Mesendoderm (in vitro differentiated cells): ENCODE measurements around the gene TFG.
"Not testable (repeated sequence)": the region's sequence is repeated elsewhere in the genome, so short reads cannot be mapped to it uniquely, and the experiment has no call there.

Experiments used
- DNase-seq: peaks from one replicate; pipeline ENCODE4 v3.0.0; 2013
- H2AK5ac ChIP-seq: 2 replicates; pipeline ENCODE4 v1.6.1; 2013; ENCODE audit warnings: low read length, inconsistent platforms
- H2BK120ac ChIP-seq: 2 replicates; pipeline ENCODE4 v1.6.1; 2013; ENCODE audit warnings: low read depth, mild to moderate bottlenecking, low read length, moderate library complexity, mixed read lengths
- H2BK15ac ChIP-seq: replicated peaks from 2 replicates; pipeline ENCODE4 v1.6.1; 2013; ENCODE audit warnings: low read depth, mild to moderate bottlenecking, moderate library complexity
- H2BK5ac ChIP-seq: 2 replicates; pipeline ENCODE4 v1.6.1; 2013; ENCODE audit warnings: low read length, inconsistent platforms
- H3K18ac ChIP-seq: 2 replicates; pipeline ENCODE4 v1.6.1; 2013; ENCODE audit warnings: mild to moderate bottlenecking, low read length, mixed read lengths
- H3K23ac ChIP-seq: one replicate; pipeline ENCODE4 v1.6.1; 2013; ENCODE audit warnings: low read length
- H3K27ac ChIP-seq: 2 replicates; pipeline ENCODE4 v1.5.1; 2013; ENCODE audit warnings: low read depth, mild to moderate bottlenecking, inconsistent platforms, low read length, moderate library complexity
- H3K27me3 ChIP-seq: 2 replicates; pipeline ENCODE4 v1.6.1; 2013; ENCODE audit warnings: low read length, control low read depth, mild to moderate bottlenecking, inconsistent platforms; ENCODE audit not compliant: insufficient read depth, poor library complexity
- H3K36me3 ChIP-seq: 2 replicates; pipeline ENCODE4 v1.6.1; 2013; ENCODE audit warnings: low read length, inconsistent platforms; ENCODE audit not compliant: control insufficient read depth, insufficient read depth
- H3K4ac ChIP-seq: one replicate; pipeline ENCODE4 v1.6.1; 2013; ENCODE audit warnings: low read depth, mild to moderate bottlenecking, low read length, moderate library complexity
- H3K4me1 ChIP-seq: 2 replicates; pipeline ENCODE4 v1.6.1; 2013; ENCODE audit warnings: low read depth, low read length, inconsistent platforms; ENCODE audit not compliant: control insufficient read depth
- H3K4me2 ChIP-seq: 2 replicates; pipeline ENCODE4 v1.6.1; 2013; ENCODE audit warnings: low read length
- H3K4me3 ChIP-seq: 2 replicates; pipeline ENCODE4 v1.5.1; 2013; ENCODE audit warnings: mild to moderate bottlenecking, low read length
- H3K56ac ChIP-seq: one replicate; pipeline ENCODE4 v1.6.1; 2013; ENCODE audit warnings: low read length
- H3K79me1 ChIP-seq: 2 replicates; pipeline ENCODE4 v1.6.1; 2013; ENCODE audit warnings: low read length, inconsistent platforms
- H3K79me2 ChIP-seq: 2 replicates; pipeline ENCODE4 v1.6.1; 2013; ENCODE audit warnings: mild to moderate bottlenecking, low read length; ENCODE audit not compliant: control insufficient read depth, insufficient read depth
- H3K9ac ChIP-seq: 2 replicates; pipeline ENCODE4 v1.6.1; 2013; ENCODE audit warnings: low read length, inconsistent platforms
- H4K5ac ChIP-seq: one replicate; pipeline ENCODE4 v1.6.1; 2013; ENCODE audit warnings: low read length
- H4K8ac ChIP-seq: one replicate; pipeline ENCODE4 v1.6.1; 2013; ENCODE audit warnings: low read depth, mild to moderate bottlenecking, control low read depth, low read length, moderate library complexity
- WGBS: extraction: QIAGEN DNeasy Blood & Tissue Kit; methylation state at CpG from one replicate; pipeline ENCODE4 v1.1.7; 2013; ENCODE audit warnings: low lambda C conversion rate, missing lambda C conversion rate; ENCODE audit not compliant: insufficient coverage; ENCODE audit errors: extremely low coverage; 5-methylcytosine and 5-hydroxymethylcytosine counted together

Gene TFG

DNA sequence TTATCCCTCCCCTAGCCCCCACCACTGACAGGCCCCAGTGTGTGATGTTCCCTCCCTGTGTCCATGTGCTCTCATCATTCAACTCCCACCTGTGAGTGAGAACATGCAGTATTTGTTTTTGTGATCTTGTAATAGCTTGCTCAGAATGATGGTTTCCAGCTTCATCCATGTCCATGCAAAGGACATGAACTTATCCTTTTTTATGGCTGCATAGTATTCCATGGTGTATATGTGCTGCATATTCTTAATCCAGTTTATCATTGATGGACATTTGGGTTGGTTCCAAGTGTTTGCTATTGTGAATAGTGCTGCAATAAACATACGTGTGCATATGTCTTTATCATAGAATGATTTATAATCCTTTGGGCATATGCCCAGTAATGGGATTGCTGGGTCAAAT lies 42.0 kb upstream of the TFG start:
- H4K5ac ChIP-seq, H3K27me3 ChIP-seq, H2AK5ac ChIP-seq, H3K18ac ChIP-seq, H4K8ac ChIP-seq, H3K4ac ChIP-seq, H2BK15ac ChIP-seq, H3K4me1 ChIP-seq, H3K9ac ChIP-seq, H3K4me3 ChIP-seq, H3K56ac ChIP-seq, H3K79me1 ChIP-seq, H3K23ac ChIP-seq, H3K36me3 ChIP-seq, H3K79me2 ChIP-seq, DNase-seq, H2BK120ac ChIP-seq, H3K27ac ChIP-seq, H3K4me2 ChIP-seq, H2BK5ac ChIP-seq: not testable (repeated sequence)
- WGBS: no CpG with 5 or more reads among the region's 1 CpG

DNA sequence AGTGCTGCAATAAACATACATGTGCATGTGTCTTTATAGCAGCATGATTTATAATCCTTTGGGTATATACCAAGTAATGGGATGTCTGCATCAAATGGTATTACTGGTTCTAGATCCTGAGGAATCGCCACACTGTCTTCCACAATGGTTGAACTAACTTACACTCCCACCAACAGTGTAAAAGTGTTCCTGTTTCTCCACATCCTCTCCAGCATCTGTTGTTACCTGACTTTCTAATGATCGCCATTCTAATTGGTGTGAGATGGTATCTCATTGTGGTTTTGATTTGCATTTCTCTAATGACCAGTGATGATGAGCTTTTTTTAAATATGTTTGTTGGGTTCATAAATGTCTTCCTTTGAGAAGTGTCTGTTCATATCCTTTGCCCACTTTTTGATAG lies 38.3 kb upstream of the TFG start:
- not testable (repeated sequence) for DNase-seq, H3K79me2 ChIP-seq, H4K8ac ChIP-seq, H3K9ac ChIP-seq, H3K4ac ChIP-seq, H2AK5ac ChIP-seq, H3K4me1 ChIP-seq, H3K4me2 ChIP-seq, H3K27ac ChIP-seq, H2BK120ac ChIP-seq, H2BK15ac ChIP-seq, H3K18ac ChIP-seq, H3K36me3 ChIP-seq, H3K79me1 ChIP-seq, H2BK5ac ChIP-seq, H3K56ac ChIP-seq, H3K23ac ChIP-seq, H4K5ac ChIP-seq, H3K4me3 ChIP-seq, H3K27me3 ChIP-seq
- no CpG with 5 or more reads among the region's 2 CpGs for WGBS

DNA sequence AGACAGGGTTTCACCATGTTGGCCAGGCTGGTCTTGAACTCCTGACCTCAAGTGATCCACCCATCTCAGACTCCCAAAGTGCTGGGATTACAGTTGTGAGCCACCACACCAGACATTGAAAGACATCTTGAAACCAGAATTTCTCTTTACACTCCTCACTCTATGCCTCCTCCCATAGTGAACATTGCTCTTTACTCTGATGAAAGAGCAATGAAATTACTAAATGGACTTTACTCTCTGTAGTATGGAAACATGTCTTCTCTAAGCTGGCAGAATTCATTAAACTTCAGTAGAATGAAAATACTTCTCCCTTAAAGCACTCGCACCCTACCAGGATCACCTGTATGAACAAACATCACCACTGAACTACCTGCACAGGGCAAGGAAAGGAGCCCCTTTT lies 27.8 kb upstream of the TFG start:
- Histone ChIP-seq H3K18ac (no peak overlapping the region), H3K79me2 (no peaks in the 10 kb centered on the region), H3K27me3 (no peaks in the 10 kb centered on the region), H3K56ac (no peak overlapping the region), H3K4ac (no peak overlapping the region), H4K8ac (no peak overlapping the region), H3K36me3 (no peaks in the 10 kb centered on the region), H2BK15ac (no peak overlapping the region), H3K23ac (no peak overlapping the region), H3K4me3 (no peak overlapping the region), H2AK5ac (no peak overlapping the region), H2BK5ac (no peak overlapping the region), H3K4me1 (no peaks in the 10 kb centered on the region), H3K4me2 (no peak overlapping the region), H3K9ac (no peak overlapping the region), H3K27ac (no peak overlapping the region), H3K79me1 (no peaks in the 10 kb centered on the region), H4K5ac (no peak overlapping the region), H2BK120ac (no peak overlapping the region)
- no CpG with 5 or more reads among the region's 1 CpG for WGBS
- DNase-seq: no peak

DNA sequence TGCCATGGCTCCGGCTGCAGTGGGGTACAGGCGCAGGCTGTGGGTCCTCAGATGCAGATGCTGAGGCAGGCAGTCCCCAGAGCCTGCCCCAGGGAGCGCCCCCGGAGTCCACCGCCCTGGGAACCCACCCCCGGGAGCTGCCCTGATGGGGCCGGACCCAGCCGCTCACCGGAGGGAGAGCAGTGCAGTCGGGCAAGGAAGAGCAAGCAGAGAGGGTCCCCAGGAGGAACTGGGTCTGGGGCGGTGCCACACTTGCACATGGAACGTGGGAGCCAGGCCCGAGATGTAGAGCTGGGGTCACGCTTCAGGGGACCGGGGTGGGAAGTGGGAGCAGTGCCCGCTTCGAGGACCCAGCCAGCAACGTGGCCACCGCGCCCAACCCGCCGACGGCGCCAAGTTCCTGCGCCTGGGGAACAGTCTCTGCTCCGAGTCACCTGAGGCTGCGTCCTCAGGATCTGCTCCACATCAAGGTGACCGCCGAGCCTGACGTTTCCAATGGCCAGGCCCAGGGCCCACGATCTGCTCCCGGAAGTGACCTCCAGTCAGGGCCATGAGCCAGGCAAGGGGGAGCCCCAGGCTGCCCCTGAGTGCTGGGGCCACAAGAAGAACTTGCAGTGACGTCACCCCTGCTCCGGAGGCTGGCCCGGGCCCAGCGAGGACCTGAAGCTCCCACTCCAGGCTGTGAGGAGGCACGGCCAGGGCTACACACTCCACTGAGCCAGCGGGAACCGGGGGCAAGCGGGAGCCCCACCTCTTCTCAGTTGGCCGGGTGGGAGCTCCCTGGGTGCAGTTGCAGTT lies 27.0 kb upstream of the TFG start:
- no peak overlapping the region for H3K56ac ChIP-seq
- H3K27me3 ChIP-seq: no peaks in the 10 kb centered on the region
- H3K79me2 ChIP-seq: no peaks in the 10 kb centered on the region
- no peak overlapping the region for H3K4me2 ChIP-seq
- no peak overlapping the region for H4K8ac ChIP-seq
- H4K5ac ChIP-seq: no peak overlapping the region
- H3K79me1 ChIP-seq: no peaks in the 10 kb centered on the region
- no peak overlapping the region for H3K9ac ChIP-seq
- no peak overlapping the region for H2BK15ac ChIP-seq
- H3K18ac ChIP-seq: no peak overlapping the region
- H2BK120ac ChIP-seq: no peak overlapping the region
- no peak overlapping the region for H3K23ac ChIP-seq
- H2AK5ac ChIP-seq: no peak overlapping the region
- H3K4me1 ChIP-seq: no peaks in the 10 kb centered on the region
- H3K4ac ChIP-seq: no peak overlapping the region
- no CpG with 5 or more reads among the region's 41 CpGs for WGBS
- no peaks in the 10 kb centered on the region for H3K36me3 ChIP-seq
- no peak overlapping the region for H2BK5ac ChIP-seq
- H3K4me3 ChIP-seq: no peak overlapping the region
- no peak overlapping the region for H3K27ac ChIP-seq
- no peak for DNase-seq

DNA sequence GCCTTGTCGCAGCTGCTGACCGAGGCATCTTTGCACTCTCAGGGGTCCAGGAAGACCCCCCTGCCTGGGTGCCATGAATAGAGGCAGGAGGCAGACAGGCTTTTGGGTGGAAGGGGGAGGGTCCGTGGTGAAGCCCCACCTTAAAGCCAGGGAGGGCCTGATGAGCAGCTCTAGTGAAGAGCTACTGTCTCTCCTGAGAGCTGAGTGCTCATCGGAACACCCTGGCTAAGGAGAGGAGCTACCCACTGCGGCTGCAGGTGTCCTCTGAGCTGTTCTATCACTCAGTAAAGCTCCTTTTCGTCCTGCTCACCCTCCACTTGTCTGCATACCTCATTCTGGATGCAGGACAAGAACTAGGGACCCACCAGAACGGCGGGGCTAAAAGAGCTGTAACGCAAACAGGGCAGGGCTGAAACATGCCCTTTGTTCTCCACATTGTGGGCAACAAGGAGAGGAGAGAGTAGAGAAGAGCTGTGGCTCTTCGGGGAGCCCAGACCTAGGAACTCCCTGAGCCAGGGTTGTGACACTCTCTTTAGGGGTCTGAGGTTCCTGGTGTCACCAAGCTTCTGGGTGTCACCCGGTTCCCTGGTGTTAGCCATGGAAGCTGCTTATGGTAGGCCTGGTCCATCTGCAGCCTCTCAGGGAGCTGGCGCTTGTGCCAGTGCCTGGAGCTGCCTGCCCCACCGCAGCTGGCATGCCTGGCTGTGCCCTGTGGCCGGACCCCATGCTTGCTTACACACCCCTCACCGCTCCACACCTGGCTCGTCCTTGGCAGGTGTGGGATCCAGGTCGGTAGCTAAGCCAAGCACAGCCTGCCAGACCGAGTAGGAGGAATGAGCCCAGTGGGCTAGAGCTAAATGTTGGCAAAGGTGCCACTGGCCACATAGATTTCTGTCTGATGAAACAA lies 26.2 kb upstream of the TFG start:
- Histone ChIP-seq H2BK5ac (no peak overlapping the region), H3K79me2 (no peaks in the 10 kb centered on the region), H3K79me1 (no peaks in the 10 kb centered on the region), H3K4me2 (no peak overlapping the region), H3K9ac (no peak overlapping the region), H2AK5ac (no peak overlapping the region), H2BK120ac (no peak overlapping the region), H3K27ac (no peak overlapping the region), H4K8ac (no peak overlapping the region), H2BK15ac (no peak overlapping the region), H3K23ac (no peak overlapping the region), H4K5ac (no peak overlapping the region), H3K4me3 (no peak overlapping the region), H3K56ac (peak overlapping the region; percentile 34), H3K4me1 (no peaks in the 10 kb centered on the region), H3K18ac (no peak overlapping the region), H3K4ac (no peak overlapping the region), H3K27me3 (no peaks in the 10 kb centered on the region), H3K36me3 (no peaks in the 10 kb centered on the region)
- DNase-seq: no peak
- WGBS: no CpG with 5 or more reads among the region's 18 CpGs
